GM12891 (cell line): Measurements from ENCODE around the gene MBTPS2.

Experiments used
- POLR2A ChIP-seq: IDR thresholded peaks from 2 replicates; pipeline ENCODE4 v1.6.1; 2011; ENCODE audit warnings: low read depth, low read length, control low read depth
- POLR2AphosphoS5 ChIP-seq: IDR thresholded peaks from 2 replicates; pipeline ENCODE4 v1.6.1; 2011; ENCODE audit warnings: low read depth, low read length, control low read depth
- TAF1 ChIP-seq: IDR thresholded peaks from 2 replicates; pipeline ENCODE4 v1.6.1; 2011; ENCODE audit warnings: low read depth, low read length, control low read depth

GRCh38 chrX:21905953-21906352, 66.5 kb downstream of the MBTPS2 start:
- TF ChIP-seq TAF1 (no peak), POLR2AphosphoS5 (no peak), POLR2A (no peak)
